T-helper 2 cell treated with Interferon-gamma antibody and Interleukin-4, amounts not matched to agents 5 μg/mL and 100 μg/mL, for 36 hours (primary cell): Measurements from ENCODE around the gene FOXN3.

ENCODE experiments used
- DNase-seq: peaks from one replicate; pipeline ENCODE4 v3.0.0; 2021; ENCODE audit warnings: low spot score
- H3K27ac Mint-ChIP-seq: one replicate; pipeline ENCODE4 v1.8.0; 2021; ENCODE audit warnings: mild to moderate bottlenecking, mixed read lengths
- H3K27me3 Mint-ChIP-seq: one replicate; pipeline ENCODE4 v1.8.0; 2021; ENCODE audit warnings: low read depth, mixed read lengths
- H3K36me3 Mint-ChIP-seq: one replicate; pipeline ENCODE4 v1.8.0; 2021; ENCODE audit warnings: low read depth, mixed read lengths
- H3K4me1 Mint-ChIP-seq: one replicate; pipeline ENCODE4 v1.8.0; 2021; ENCODE audit warnings: low read depth, mixed read lengths
- H3K4me3 Mint-ChIP-seq: one replicate; pipeline ENCODE4 v1.8.0; 2022; ENCODE audit warnings: mild to moderate bottlenecking, moderate library complexity, mixed read lengths
- H3K9me3 Mint-ChIP-seq: one replicate; pipeline ENCODE4 v1.8.0; 2021; ENCODE audit warnings: mixed read lengths

Gene FOXN3

DNA sequence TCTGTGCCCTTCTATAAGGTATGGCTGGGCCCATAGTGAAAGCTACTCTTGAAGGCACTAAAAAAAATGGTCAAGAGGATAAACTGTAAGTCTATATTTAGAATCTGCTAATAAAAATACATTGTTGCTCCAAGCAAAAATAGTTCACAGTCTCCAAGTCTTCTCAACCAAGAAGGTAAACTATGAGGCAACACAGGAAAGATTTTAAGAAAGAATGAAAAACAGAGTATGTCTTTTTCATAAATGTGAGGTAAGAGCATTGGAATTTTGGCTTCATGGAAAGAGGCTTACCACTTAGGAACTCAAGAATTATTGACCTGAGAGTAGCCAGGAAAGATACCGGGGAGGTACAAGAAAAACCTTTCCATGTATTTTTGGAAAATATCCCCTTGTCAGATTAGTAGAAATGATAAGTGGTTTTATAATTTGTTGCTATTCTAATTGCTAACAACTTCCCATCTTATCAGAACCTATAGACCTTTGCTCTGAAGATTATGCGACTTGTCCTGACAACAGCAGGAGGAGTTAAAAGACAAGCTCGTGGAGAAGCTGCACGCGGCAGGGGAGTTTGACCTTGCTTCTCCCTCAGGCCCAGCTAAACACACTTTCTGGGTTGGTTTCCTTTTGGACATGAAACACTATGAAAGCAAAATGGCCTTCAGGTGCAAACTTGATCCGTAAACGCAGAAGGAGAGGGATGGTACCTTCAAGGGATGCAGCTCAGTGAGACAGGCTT lies 238.1 kb downstream of the FOXN3 start:
- no peak overlapping the region for H3K4me3 Mint-ChIP-seq
- peaks cover 8% of the 10 kb centered on the region for H3K4me1 Mint-ChIP-seq
- H3K27ac Mint-ChIP-seq, result no peak overlapping the region
- peaks cover 3% of the 10 kb centered on the region for H3K9me3 Mint-ChIP-seq
- no peak for DNase-seq
- H3K27me3 Mint-ChIP-seq, result no peaks in the 10 kb centered on the region
- H3K36me3 Mint-ChIP-seq, result peaks cover 23% of the 10 kb centered on the region

DNA sequence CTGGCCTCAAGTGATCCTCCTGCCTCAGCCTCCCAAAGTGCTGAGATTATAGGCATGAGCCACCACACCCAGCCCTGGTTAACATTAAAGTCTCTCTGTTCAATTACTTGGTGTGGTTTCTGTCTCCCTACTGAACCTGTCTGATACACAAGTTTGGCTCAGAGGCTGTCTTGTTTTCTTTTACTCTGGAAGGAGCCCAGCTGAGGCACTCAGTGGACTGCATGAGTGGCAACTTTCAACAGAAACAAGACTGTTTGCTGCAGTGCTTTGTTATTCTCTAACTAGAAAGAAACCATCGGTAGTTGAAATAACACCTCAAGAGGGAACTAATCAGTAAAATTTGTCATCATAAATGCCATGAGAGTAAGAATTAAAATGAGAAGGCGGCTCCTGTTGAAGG lies 238.7 kb downstream of the FOXN3 start:
- H3K9me3 Mint-ChIP-seq, result peaks cover 3% of the 10 kb centered on the region
- H3K36me3 Mint-ChIP-seq, result peaks cover 24% of the 10 kb centered on the region
- H3K27me3 Mint-ChIP-seq, result no peaks in the 10 kb centered on the region
- H3K4me3 Mint-ChIP-seq, result no peak overlapping the region
- DNase-seq, result no peak
- H3K27ac Mint-ChIP-seq, result no peak overlapping the region
- H3K4me1 Mint-ChIP-seq, result peaks cover 8% of the 10 kb centered on the region

DNA sequence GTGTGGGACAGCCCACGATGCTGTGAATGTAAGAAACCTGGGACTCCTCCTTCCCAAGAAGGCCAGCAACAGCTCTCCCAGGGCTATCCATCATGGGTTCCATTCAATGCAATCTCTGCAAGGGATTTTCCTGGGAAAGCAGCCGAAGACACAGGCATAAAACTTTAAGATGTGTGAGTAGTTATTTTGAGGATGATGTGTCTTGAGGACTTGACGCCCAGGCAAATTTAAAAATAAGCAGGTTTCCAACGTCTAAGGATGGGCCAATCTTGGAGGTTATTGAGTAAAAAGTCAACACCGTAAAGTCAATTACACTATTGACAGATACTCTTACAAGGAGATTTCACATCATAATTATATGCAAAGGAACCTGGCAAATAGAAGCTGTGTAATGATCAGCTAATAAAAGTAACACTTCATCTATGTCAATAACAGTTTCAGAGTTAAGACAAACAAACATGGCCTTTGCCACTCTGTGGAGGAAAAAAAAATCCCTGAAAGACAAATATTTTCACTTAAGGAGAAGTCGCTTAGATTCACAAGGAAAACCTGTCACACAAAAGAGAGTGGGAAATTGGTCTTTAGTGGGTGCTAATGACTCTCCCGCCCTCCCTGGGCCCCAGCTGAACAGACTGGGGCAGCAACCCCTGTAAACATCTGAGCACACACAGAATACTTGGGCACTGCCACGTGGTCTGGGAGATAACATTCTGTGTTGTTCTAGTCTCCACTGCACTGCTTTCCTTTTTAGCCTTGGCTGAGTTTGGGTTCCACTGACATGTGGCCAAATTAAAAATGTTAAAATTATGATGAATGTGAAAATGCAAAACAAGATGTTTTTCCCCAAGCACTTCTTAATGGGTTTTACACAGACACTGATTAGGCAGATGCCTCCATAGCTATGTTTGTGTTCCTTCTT lies 240.9 kb downstream of the FOXN3 start:
- no peak for DNase-seq
- no peak overlapping the region for H3K27ac Mint-ChIP-seq
- no peaks in the 10 kb centered on the region for H3K27me3 Mint-ChIP-seq
- peaks cover 8% of the 10 kb centered on the region for H3K4me1 Mint-ChIP-seq
- H3K36me3 Mint-ChIP-seq, result peaks cover 41% of the 10 kb centered on the region
- peaks cover 18% of the 10 kb centered on the region for H3K9me3 Mint-ChIP-seq
- H3K4me3 Mint-ChIP-seq, result no peak overlapping the region

DNA sequence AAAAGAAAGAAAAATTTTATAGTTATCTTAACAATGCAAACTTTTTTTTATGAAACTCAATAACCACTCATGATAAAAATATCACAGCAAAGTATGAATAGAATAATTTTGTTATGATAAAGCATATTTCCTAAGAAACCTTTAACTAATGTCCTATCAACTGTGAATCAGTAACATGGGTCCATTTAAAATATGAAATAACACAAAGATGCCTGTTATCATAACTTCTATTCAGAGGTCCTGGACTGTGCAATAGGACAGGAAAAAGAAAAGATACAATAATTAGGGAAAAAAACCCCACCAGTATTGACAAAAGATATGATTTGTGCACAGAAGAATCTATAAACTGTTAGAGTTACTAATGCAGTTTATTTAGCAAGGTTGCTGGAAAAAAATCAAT lies 245.4 kb downstream of the FOXN3 start:
- Mint-ChIP-seq H3K27me3 (no peaks in the 10 kb centered on the region), H3K9me3 (peaks cover 29% of the 10 kb centered on the region), H3K36me3 (peaks cover 55% of the 10 kb centered on the region), H3K27ac (no peak overlapping the region), H3K4me3 (no peak overlapping the region), H3K4me1 (peaks cover 2% of the 10 kb centered on the region)
- DNase-seq, result no peak

DNA sequence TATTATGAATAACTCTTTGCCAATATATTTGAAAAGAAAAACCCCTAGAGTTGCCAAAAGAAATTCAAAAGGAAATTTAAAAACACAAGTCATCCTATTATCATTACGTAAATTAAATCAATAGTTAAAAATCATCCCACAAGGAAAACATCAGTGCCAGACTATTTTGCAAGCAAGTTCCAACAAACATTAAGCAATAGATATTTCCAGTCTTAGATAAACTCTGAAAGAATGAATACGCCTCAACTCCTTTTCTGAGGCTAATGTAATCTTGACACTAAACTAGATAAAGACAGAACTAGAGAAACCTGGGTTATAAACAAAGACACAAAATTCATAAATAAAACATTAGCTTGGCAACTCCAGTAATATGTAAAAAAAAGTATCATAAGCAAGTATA lies 245.9 kb downstream of the FOXN3 start:
- H3K9me3 Mint-ChIP-seq, result peaks cover 29% of the 10 kb centered on the region
- peaks cover 52% of the 10 kb centered on the region for H3K36me3 Mint-ChIP-seq
- no peak overlapping the region for H3K27ac Mint-ChIP-seq
- DNase-seq, result no peak
- peaks cover 2% of the 10 kb centered on the region for H3K4me1 Mint-ChIP-seq
- no peak overlapping the region for H3K4me3 Mint-ChIP-seq
- H3K27me3 Mint-ChIP-seq, result no peaks in the 10 kb centered on the region

DNA sequence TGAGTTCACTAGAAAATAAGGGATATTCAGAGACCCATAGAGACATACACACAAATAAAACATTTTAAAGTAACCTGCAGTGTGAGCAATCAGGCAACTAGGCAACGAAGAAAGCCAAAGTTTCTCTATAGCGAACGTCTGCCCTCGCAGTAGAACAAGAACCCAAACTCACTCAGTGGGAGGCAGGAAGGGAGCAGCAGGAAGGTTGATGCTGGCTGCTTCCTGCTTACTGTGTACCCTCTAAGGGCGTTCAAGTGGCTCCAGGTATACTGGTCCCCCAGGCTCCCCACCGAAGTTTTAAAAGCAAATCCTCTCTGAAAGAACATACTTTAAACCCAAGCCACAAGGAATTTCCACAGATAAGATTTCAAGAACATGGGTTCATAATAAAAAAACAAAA lies 249.3 kb downstream of the FOXN3 start:
- peaks cover 43% of the 10 kb centered on the region for H3K36me3 Mint-ChIP-seq
- no peaks in the 10 kb centered on the region for H3K27me3 Mint-ChIP-seq
- H3K4me3 Mint-ChIP-seq, result no peak overlapping the region
- H3K9me3 Mint-ChIP-seq, result peaks cover 22% of the 10 kb centered on the region
- no peak overlapping the region for H3K27ac Mint-ChIP-seq
- H3K4me1 Mint-ChIP-seq, result peaks cover 9% of the 10 kb centered on the region
- DNase-seq, result no peak

DNA sequence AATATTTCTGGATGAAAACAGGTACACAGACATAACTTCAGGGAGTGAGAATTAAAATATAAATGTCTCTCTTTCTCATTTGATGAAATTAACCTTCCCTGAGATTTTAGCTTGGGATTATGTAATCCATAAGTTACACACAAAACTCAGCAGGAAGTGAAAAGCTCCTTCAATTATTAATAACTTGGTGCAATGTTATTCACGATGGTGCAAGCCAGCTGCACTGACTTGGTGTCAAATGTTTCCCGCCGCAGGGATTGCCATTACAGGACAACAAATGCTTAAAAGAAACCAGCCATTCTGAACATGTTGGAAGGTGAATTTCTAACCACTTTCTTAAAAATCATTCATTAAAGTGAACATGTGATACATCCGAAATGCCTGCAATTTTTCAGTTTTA lies 250.4 kb downstream of the FOXN3 start:
- H3K4me3 Mint-ChIP-seq, result no peak overlapping the region
- peaks cover 9% of the 10 kb centered on the region for H3K4me1 Mint-ChIP-seq

DNA sequence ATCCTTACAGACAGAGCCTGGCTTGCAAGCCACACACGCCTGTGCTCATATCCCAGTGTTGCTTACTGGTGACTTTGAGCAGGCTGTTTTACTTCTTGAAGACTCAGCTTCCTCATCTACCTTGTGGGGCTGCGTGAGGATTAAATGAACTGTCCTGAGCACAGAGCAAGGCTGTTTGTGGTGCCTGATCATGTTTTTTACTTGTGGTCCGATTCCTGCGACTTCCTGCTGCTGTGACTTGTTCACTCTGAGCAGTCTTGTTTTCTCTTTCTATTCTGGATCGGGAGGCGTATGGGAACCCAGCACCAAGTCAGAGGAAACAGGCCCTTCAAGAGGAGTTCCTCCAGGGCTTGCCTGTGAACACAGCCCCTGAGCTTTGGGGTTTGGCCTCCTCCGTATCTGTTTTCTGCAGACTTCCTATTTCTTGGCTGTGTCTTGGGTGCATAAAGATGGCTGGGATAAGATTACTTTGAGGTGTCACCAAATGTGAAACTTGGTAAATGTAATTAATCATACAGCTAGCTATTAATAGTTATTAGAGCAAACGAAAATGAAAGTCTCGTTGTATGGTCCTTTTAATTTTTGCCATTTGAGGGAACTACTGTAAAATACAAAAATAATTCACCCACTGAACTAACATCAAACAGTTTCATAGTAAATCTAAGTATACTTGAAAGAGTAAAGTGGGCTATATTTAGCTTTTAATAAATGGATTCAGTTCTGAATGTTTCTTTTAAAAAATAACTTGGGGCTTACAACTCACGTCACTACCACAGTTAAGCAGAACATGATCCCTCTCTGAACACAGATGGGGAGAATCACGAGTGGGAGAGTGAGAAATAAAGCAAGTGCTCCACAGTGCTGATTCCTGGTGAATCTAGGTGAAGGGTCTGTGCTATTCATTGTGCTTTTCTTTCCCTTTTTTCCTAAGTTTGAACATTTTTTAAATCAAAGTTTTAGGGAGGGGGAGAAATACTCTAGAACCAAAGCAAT lies 251.5 kb downstream of the FOXN3 start:
- Mint-ChIP-seq H3K27ac (peak overlapping the region; percentile 53), H3K9me3 (peaks cover 7% of the 10 kb centered on the region), H3K4me3 (no peak overlapping the region), H3K36me3 (peaks cover 40% of the 10 kb centered on the region), H3K4me1 (peaks cover 9% of the 10 kb centered on the region), H3K27me3 (no peaks in the 10 kb centered on the region)
- no peak for DNase-seq

More for the DNA sequence above, 250.4 kb downstream of the FOXN3 start:
- H3K9me3 Mint-ChIP-seq, result peaks cover 13% of the 10 kb centered on the region
- H3K36me3 Mint-ChIP-seq, result peaks cover 41% of the 10 kb centered on the region
- H3K27ac Mint-ChIP-seq, result no peak overlapping the region
- H3K27me3 Mint-ChIP-seq, result no peaks in the 10 kb centered on the region
- DNase-seq, result no peak

DNA sequence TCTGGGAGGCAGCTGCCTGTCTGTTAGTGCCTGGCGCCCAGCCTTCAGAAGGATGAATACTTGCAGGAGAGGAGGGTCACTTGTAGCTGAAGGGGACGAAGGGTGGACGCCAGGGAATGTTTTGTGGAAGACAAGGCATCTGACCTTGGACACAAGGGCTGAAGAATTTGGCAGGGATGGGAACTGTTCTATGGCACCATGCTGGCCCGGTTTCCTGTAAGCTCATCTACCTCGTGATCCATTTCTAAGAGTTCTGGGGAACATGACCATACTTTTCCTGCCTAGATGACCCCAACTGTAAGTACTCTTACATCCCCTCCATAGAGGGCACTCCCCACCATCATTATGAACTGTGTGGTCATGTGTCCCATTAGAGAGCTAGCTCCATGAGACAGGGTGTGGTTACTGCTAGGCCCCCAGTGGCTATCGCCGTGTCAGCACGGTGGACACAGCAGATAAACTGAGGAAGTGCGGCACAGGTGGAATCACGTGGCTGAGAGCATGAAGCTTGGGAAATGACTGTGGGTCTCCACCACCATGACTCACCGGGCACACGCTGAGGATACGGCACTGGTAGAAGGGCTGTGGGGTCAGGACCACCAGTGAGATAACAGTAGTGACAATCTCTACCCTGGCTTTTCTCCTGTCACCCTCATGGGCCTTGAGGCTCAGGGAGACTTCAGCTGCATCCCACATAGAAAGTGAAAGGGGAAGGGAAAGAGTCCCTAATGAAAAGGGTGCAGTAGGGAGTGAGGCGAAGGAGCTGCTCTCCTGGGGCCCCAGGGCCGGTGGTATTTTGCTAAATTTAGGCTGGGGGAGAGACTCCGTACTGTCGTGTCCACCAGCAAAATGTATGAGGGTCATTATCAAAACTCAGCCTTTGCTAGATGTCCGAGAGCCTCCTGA lies 252.6 kb downstream of the FOXN3 start:
- no peak for DNase-seq
- H3K4me3 Mint-ChIP-seq, result no peak overlapping the region

DNA sequence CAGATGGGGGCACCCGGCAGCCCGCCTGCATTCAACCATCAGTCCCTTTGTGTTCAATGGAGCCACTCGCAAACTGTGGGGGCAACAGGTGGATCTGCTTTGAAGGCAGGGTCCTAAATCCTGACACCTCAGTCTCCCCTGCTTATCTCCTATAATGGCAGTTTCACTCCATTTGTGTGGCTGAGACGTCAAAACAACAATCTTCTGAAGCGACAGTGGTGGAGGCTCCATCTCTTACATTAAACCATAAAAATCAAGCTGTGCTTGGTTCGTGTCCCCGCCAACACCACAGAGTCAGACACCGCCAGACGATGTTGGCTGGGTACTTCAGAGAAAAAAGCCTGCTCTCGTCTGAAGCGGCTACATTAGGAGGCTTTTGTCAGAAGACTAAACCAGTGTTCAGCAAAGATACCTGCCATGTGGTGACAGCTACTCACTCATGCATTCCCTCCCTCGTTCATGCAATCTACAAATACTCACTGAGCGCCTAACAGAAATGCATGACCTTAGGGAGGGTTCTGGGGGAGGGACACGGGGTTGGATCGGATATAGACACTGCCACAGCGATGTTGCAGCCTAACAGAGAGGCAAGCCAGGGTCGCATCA lies 253.9 kb downstream of the FOXN3 start:
- H3K4me1 Mint-ChIP-seq, result peaks cover 9% of the 10 kb centered on the region
- H3K36me3 Mint-ChIP-seq, result peaks cover 30% of the 10 kb centered on the region
- DNase-seq, result no peak

More for the DNA sequence above, 252.6 kb downstream of the FOXN3 start:
- peaks cover 35% of the 10 kb centered on the region for H3K36me3 Mint-ChIP-seq
- H3K4me1 Mint-ChIP-seq, result peaks cover 9% of the 10 kb centered on the region
- peaks cover 7% of the 10 kb centered on the region for H3K9me3 Mint-ChIP-seq
- peak overlapping the region; percentile 53 for H3K27ac Mint-ChIP-seq
- no peaks in the 10 kb centered on the region for H3K27me3 Mint-ChIP-seq

DNA sequence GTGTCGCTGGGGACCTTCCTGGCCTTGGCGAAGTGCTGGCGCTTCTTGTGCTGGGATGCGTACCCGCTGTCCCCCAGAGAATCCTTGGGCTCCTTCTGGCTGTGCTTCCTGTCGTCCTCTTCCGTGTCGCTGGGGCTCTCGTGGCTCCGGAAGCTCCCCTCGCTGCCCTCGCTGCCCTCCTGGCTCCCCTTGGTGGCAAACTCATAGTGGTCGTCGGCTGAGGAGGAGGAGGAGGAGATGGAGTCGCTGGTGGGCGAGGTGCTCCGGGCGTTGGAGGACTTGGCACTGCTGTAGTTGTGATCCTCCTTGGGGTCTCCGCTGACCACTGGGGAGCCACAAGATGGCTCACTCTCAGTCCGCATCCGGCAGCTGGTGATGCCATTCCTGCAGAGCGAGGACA lies 254.4 kb downstream of the FOXN3 start:
- DNase-seq, result no peak
- peaks cover 30% of the 10 kb centered on the region for H3K36me3 Mint-ChIP-seq
- H3K9me3 Mint-ChIP-seq, result no peaks in the 10 kb centered on the region
- H3K4me1 Mint-ChIP-seq, result peaks cover 9% of the 10 kb centered on the region
- H3K4me3 Mint-ChIP-seq, result no peak overlapping the region
- no peak overlapping the region for H3K27ac Mint-ChIP-seq
- no peaks in the 10 kb centered on the region for H3K27me3 Mint-ChIP-seq

More for the DNA sequence above, 253.9 kb downstream of the FOXN3 start:
- Mint-ChIP-seq H3K9me3 (no peaks in the 10 kb centered on the region), H3K27me3 (no peaks in the 10 kb centered on the region), H3K4me3 (no peak overlapping the region), H3K27ac (no peak overlapping the region)

DNA sequence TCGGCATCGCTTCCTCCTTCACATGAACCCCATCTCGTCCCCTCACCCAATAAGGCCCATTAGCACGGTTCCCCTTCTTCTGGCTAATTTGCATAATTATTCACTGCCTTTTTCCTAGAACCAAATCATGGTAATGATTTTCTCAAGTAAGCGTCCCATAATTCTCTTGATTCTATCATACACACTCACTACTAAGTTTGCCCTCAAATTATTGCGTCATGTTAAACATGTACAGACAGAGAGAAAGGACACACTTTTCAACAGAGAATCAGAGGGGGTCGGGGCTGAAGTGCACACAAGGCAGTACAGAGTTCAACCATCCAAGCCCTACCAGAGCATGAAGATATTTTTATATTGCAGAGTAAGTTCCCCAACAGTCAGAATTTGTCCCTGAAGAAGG lies 256.6 kb downstream of the FOXN3 start:
- no peaks in the 10 kb centered on the region for H3K27me3 Mint-ChIP-seq
- peaks cover 28% of the 10 kb centered on the region for H3K36me3 Mint-ChIP-seq
- H3K4me1 Mint-ChIP-seq, result peaks cover 6% of the 10 kb centered on the region
- H3K4me3 Mint-ChIP-seq, result no peak overlapping the region
- H3K27ac Mint-ChIP-seq, result no peak overlapping the region
- DNase-seq, result no peak
- no peaks in the 10 kb centered on the region for H3K9me3 Mint-ChIP-seq
